A673 (cell line): ENCODE results near the gene FLCN.

ENCODE experiments used
- EZH2 ChIP-seq: fragments of 200-600 bp; sonication (generic); IDR thresholded peaks from 2 replicates; pipeline ENCODE4 v1.6.1; 2017; ENCODE audit warnings: borderline replicate concordance, low read depth, mild to moderate bottlenecking, mixed read lengths, antibody characterized with exemption, low read length; ENCODE audit not compliant: poor library complexity, severe bottlenecking
- TF ChIP-seq, protein P1 (sequence below): fragments of 300-800, 200-600 bp; sonication (generic); conservative IDR thresholded peaks from 2 replicates; pipeline ENCODE4 v1.5.1; 2017; ENCODE audit warnings: low read depth, mild to moderate bottlenecking, antibody characterized with exemption, low read length, moderate library complexity, mixed read lengths

DNA sequence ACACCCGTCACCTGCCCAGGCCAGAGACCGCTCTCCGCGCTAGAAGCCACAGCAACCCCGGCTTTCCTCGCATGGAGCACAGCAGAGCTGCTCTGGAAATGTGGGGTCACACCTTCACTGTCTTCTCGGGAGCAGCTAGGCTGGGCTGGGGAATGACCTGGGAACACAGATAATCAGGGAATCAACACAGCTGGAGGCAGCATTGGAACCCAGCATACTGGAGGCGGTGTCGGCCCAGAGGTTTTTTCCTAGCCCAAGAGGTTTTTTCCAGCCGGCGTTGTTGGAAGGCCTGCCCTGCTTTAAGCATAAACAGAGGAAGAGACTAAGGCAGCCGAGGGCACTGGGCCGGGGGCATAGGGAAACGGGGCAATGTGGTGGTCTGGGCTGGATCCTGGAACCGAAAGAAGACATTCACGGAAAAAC, 30.0 kb downstream of the FLCN start:
- TF ChIP-seq, protein P1, sequence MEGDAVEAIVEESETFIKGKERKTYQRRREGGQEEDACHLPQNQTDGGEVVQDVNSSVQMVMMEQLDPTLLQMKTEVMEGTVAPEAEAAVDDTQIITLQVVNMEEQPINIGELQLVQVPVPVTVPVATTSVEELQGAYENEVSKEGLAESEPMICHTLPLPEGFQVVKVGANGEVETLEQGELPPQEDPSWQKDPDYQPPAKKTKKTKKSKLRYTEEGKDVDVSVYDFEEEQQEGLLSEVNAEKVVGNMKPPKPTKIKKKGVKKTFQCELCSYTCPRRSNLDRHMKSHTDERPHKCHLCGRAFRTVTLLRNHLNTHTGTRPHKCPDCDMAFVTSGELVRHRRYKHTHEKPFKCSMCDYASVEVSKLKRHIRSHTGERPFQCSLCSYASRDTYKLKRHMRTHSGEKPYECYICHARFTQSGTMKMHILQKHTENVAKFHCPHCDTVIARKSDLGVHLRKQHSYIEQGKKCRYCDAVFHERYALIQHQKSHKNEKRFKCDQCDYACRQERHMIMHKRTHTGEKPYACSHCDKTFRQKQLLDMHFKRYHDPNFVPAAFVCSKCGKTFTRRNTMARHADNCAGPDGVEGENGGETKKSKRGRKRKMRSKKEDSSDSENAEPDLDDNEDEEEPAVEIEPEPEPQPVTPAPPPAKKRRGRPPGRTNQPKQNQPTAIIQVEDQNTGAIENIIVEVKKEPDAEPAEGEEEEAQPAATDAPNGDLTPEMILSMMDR, result no peak
- TF ChIP-seq EZH2, result no peak
